ENCODE results near the gene PLK2.

DNA sequence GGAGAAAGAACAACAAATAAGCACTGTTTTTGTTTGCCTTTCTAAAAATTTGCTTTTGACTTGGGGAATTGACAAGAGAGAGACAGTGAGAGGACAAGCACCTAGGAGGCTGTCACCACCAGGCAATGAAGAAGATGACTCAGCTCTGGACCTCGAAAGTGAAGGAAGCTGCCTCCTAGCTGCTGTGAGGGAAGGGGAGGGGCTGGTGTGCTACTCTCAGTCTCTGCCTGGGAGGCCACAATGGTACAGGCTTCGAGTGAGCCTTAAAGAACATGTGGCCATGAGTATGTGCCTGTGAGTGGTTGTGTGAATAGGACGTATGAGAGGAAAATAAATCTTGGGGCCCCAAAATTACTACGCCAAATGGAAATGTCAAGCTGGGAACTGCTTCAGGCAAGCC is 7.1 kb upstream of the PLK2 start:
- TF ChIP-seq, protein P1, sequence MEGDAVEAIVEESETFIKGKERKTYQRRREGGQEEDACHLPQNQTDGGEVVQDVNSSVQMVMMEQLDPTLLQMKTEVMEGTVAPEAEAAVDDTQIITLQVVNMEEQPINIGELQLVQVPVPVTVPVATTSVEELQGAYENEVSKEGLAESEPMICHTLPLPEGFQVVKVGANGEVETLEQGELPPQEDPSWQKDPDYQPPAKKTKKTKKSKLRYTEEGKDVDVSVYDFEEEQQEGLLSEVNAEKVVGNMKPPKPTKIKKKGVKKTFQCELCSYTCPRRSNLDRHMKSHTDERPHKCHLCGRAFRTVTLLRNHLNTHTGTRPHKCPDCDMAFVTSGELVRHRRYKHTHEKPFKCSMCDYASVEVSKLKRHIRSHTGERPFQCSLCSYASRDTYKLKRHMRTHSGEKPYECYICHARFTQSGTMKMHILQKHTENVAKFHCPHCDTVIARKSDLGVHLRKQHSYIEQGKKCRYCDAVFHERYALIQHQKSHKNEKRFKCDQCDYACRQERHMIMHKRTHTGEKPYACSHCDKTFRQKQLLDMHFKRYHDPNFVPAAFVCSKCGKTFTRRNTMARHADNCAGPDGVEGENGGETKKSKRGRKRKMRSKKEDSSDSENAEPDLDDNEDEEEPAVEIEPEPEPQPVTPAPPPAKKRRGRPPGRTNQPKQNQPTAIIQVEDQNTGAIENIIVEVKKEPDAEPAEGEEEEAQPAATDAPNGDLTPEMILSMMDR (optimal IDR thresholded peaks at IDR 0.05 in 1 of 3, IDR thresholded peaks at IDR 0.05 in 1 of 3, conservative IDR thresholded peaks at IDR 0.05 in 1 of 3; ENCODE audit: extremely low read depth in 1 of 3, insufficient read depth in 2 of 3, low read length in 3 of 3): no peak
- no peak for TF ChIP-seq EZH2 (IDR thresholded peaks at IDR 0.05; ENCODE audit: low read length)

All from keratinocyte (primary cell).